ENCODE data around the gene RIN3.

DNA sequence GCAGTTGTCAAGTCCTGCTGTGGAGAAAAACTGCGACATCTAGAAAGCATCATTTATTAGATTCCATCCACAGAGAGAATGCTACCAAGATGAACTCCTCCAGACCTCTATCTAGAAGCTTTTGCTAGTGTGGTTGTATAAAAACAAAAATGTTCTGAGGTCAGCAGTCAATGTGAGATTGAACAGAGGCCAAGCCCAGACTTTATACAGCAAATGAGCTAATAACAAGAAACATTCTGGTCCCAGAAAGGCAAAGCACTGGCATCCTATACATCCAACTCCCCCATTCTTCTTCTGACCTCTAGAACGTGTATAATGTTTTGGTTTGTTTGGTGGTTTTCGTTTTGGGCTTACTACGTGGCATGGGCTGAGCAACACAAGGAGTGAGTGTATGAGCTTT, 26.7 kb upstream of the RIN3 start:
- TF ChIP-seq, protein P1, sequence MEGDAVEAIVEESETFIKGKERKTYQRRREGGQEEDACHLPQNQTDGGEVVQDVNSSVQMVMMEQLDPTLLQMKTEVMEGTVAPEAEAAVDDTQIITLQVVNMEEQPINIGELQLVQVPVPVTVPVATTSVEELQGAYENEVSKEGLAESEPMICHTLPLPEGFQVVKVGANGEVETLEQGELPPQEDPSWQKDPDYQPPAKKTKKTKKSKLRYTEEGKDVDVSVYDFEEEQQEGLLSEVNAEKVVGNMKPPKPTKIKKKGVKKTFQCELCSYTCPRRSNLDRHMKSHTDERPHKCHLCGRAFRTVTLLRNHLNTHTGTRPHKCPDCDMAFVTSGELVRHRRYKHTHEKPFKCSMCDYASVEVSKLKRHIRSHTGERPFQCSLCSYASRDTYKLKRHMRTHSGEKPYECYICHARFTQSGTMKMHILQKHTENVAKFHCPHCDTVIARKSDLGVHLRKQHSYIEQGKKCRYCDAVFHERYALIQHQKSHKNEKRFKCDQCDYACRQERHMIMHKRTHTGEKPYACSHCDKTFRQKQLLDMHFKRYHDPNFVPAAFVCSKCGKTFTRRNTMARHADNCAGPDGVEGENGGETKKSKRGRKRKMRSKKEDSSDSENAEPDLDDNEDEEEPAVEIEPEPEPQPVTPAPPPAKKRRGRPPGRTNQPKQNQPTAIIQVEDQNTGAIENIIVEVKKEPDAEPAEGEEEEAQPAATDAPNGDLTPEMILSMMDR (IDR thresholded peaks at IDR 0.05), result no peak
- no peak for TF ChIP-seq POLR2AphosphoS5 (IDR thresholded peaks at IDR 0.05)
